GM23338 (cell line): Measurements from ENCODE around the gene TRPM3. TPM values are rescaled to one million over a fixed set of nuclear protein-coding genes. Genes with fewer than 3 reads are reported as not detected.

Experiments
- ATAC-seq: fragments of 200-7000 bp; cut with Tn5 transposase; 3 replicates; pipeline ENCODE4 v1.9.1; 2020
- DNase-seq: peaks from one replicate; pipeline ENCODE4 v3.0.0-alpha.2; 2015; ENCODE audit warnings: low spot score
- H2AFZ ChIP-seq: fragments of 200-600 bp; sonication (generic); 2 replicates; pipeline ENCODE4 v1.8.0; 2016; ENCODE audit warnings: antibody characterized with exemption, mild to moderate bottlenecking, moderate library complexity
- H3F3A ChIP-seq: fragments of 200-600 bp; sonication (generic); replicated peaks from 2 replicates; pipeline ENCODE4 v1.8.0; 2017; ENCODE audit warnings: antibody characterized with exemption, mixed run types, low read depth
- H3K27ac ChIP-seq: fragments of 200-600 bp; sonication (generic); 2 replicates; pipeline ENCODE4 v1.6.1; 2016; ENCODE audit warnings: low read depth
- H3K27me3 ChIP-seq: fragments of 200-600 bp; sonication (generic); 2 replicates; pipeline ENCODE4 v1.8.0; 2016; ENCODE audit warnings: mild to moderate bottlenecking, mixed run types, moderate library complexity; ENCODE audit not compliant: insufficient read depth
- H3K36me3 ChIP-seq: fragments of 200-600 bp; sonication (generic); 2 replicates; pipeline ENCODE4 v1.8.0; 2016; ENCODE audit warnings: mild to moderate bottlenecking; ENCODE audit not compliant: insufficient read depth
- H3K4me1 ChIP-seq: fragments of 200-600 bp; sonication (generic); 2 replicates; pipeline ENCODE4 v1.8.0; 2016; ENCODE audit warnings: mild to moderate bottlenecking, moderate library complexity; ENCODE audit not compliant: insufficient read depth
- H3K4me2 ChIP-seq: fragments of 200-600 bp; sonication (generic); 2 replicates; pipeline ENCODE4 v1.7.1; 2017; ENCODE audit warnings: mixed run types
- H3K4me3 ChIP-seq: fragments of 200-600 bp; sonication (generic); 2 replicates; pipeline ENCODE4 v1.6.1; 2016; ENCODE audit warnings: mixed run types
- H3K79me2 ChIP-seq: fragments of 200-600 bp; sonication (generic); replicated peaks from 2 replicates; pipeline ENCODE4 v1.8.0; 2017; ENCODE audit warnings: mild to moderate bottlenecking; ENCODE audit not compliant: insufficient read depth
- H3K9me2 ChIP-seq: fragments of 200-600 bp; sonication (generic); 2 replicates; pipeline ENCODE4 v1.8.0; 2017; ENCODE audit not compliant: insufficient read depth
- H4K20me1 ChIP-seq: fragments of 200-600 bp; sonication (generic); replicated peaks from 2 replicates; pipeline ENCODE4 v1.8.0; 2017; ENCODE audit warnings: mild to moderate bottlenecking; ENCODE audit not compliant: insufficient read depth
- H3K27ac Mint-ChIP-seq: 2 replicates; pipeline ENCODE4 v1.8.0; 2020; ENCODE audit warnings: inconsistent platforms, mild to moderate bottlenecking, moderate library complexity, mixed read lengths
- H3K27me3 Mint-ChIP-seq: 3 replicates; pipeline ENCODE4 v1.8.0; 2022; ENCODE audit warnings: low read depth, mild to moderate bottlenecking, moderate library complexity, mixed read lengths, inconsistent platforms; ENCODE audit not compliant: insufficient read depth, poor library complexity
- H3K36me3 Mint-ChIP-seq: 3 replicates; pipeline ENCODE4 v1.8.0; 2021; ENCODE audit warnings: low read depth, mild to moderate bottlenecking, inconsistent platforms, moderate library complexity, mixed read lengths
- H3K4me1 Mint-ChIP-seq: 3 replicates; pipeline ENCODE4 v1.8.0; 2020; ENCODE audit warnings: mild to moderate bottlenecking, inconsistent platforms, mixed read lengths
- H3K4me3 Mint-ChIP-seq: 3 replicates; pipeline ENCODE4 v1.8.0; 2021; ENCODE audit warnings: moderate library complexity, mild to moderate bottlenecking, inconsistent platforms, mixed read lengths
- H3K9me3 Mint-ChIP-seq: 3 replicates; pipeline ENCODE4 v1.8.0; 2020; ENCODE audit warnings: moderate library complexity, mild to moderate bottlenecking, inconsistent platforms, mixed read lengths
- EZH2 ChIP-seq: fragments of 200-600 bp; sonication (generic); IDR thresholded peaks from one replicate; pipeline ENCODE4 v1.8.0; 2017; ENCODE audit warnings: antibody characterized with exemption, mild to moderate bottlenecking, low read depth; ENCODE audit not compliant: unreplicated experiment
- JUNB ChIP-seq: IDR thresholded peaks from one replicate; pipeline ENCODE4 v1.6.1; 2016; ENCODE audit warnings: antibody characterized with exemption; ENCODE audit not compliant: unreplicated experiment
- NANOG ChIP-seq: IDR thresholded peaks from 2 replicates; pipeline ENCODE4 v1.6.1; 2016; ENCODE audit warnings: antibody characterized with exemption, borderline replicate concordance
- POLR2AphosphoS5 ChIP-seq: IDR thresholded peaks from 2 replicates; pipeline ENCODE4 v1.6.1; 2016; ENCODE audit warnings: antibody characterized with exemption, low read depth
- ZNF114 ChIP-seq: fragments of 250-450 bp; sonication (Bioruptor Pico); IDR thresholded peaks from 2 replicates; pipeline ENCODE4 v1.5.0; 2020; ENCODE audit warnings: mild to moderate bottlenecking, moderate library complexity
- ZNF331 ChIP-seq: fragments of 250-450 bp; sonication (Bioruptor Pico); IDR thresholded peaks from 2 replicates; pipeline ENCODE4 v1.5.0; 2020; ENCODE audit warnings: low read depth, mild to moderate bottlenecking, moderate library complexity
- long read RNA-seq: library from polyadenylated mRNA; unstranded; transcript quantifications from one replicate; pipeline ENCODE4 v2.0.0, GENCODE V29; 2020; ENCODE audit not compliant: unreplicated experiment
- polyA plus RNA-seq: library from polyadenylated mRNA; unstranded; fragments of >200 nt; fragmentation: Nextera tagmentation; extraction: Ambion mirVana; gene quantifications from 2 replicates; pipeline ENCODE4 v1.2.1, GENCODE V29; 2016
- total RNA-seq: library from RNA; depleted of rRNA; stranded (reverse); fragments of >200 nt; shearing (Covaris generic); gene quantifications from 2 replicates; pipeline ENCODE4 v1.2.3, GENCODE V29; 2014; rRNA removed
- TF ChIP-seq, protein P1 (sequence below): fragments of 250-450 bp; sonication (Bioruptor Pico); IDR thresholded peaks from 2 replicates; pipeline ENCODE4 v1.5.0; 2020; ENCODE audit warnings: mild to moderate bottlenecking, moderate library complexity
- TF ChIP-seq, protein P2 (sequence below): IDR thresholded peaks from 2 replicates; pipeline ENCODE4 v1.6.1; 2016; ENCODE audit warnings: antibody characterized with exemption

TRPM3 gene
- total RNA-seq, result 6.0 and 8.2 TPM in 2 replicates
- 1.2 and 2.8 TPM in 2 replicates for polyA plus RNA-seq
- long read RNA-seq, partial matches to known transcripts, result 0 of 2 reads
- long read RNA-seq, other reads (novel, unspliced or antisense), result 2 of 2 reads

DNA sequence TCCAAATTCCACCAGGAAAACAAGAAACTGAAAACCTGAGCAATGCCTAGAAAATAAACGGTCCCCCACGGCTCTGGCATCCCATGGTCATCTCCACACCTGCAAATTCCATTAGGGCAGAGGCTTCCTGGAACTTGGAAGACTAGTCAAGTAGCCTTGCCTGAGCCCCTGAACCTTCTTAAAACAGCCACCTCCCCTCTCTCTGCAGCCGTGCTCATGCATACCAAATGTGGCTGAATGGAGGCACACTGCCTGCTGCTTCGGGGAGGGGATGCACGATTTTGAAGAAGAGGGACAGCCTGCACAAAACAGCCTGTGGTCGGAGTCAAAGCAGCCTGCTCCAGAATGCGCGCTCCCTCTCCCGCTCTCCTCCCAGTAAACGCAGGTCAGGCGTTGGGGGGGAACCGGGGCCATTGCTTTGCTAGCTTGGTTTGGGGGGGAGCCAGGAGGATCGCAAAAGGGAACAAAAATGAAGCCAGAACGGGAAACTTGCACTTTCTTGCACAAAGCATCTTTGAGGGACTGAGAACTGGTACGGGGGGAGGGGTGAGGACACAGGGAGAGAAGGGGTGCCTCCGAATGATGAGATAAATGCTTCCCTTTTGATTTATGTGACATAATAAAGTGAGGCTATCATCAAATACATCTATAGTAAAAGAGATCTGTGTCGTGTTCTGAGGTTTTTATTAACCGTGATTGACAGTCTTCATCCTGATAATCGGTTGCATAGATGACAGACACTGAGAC is at the start of gene TRPM3:
Gene TRPM3, minus strand, starts transcription at position 347 of the 747 bp plus-strand sequence. Its CDS starts 267 bp downstream, at position 80.
- H3K27me3 ChIP-seq, result no peaks in the 10 kb centered on the region
- no peak for TF ChIP-seq JUNB
- TF ChIP-seq, protein P1, sequence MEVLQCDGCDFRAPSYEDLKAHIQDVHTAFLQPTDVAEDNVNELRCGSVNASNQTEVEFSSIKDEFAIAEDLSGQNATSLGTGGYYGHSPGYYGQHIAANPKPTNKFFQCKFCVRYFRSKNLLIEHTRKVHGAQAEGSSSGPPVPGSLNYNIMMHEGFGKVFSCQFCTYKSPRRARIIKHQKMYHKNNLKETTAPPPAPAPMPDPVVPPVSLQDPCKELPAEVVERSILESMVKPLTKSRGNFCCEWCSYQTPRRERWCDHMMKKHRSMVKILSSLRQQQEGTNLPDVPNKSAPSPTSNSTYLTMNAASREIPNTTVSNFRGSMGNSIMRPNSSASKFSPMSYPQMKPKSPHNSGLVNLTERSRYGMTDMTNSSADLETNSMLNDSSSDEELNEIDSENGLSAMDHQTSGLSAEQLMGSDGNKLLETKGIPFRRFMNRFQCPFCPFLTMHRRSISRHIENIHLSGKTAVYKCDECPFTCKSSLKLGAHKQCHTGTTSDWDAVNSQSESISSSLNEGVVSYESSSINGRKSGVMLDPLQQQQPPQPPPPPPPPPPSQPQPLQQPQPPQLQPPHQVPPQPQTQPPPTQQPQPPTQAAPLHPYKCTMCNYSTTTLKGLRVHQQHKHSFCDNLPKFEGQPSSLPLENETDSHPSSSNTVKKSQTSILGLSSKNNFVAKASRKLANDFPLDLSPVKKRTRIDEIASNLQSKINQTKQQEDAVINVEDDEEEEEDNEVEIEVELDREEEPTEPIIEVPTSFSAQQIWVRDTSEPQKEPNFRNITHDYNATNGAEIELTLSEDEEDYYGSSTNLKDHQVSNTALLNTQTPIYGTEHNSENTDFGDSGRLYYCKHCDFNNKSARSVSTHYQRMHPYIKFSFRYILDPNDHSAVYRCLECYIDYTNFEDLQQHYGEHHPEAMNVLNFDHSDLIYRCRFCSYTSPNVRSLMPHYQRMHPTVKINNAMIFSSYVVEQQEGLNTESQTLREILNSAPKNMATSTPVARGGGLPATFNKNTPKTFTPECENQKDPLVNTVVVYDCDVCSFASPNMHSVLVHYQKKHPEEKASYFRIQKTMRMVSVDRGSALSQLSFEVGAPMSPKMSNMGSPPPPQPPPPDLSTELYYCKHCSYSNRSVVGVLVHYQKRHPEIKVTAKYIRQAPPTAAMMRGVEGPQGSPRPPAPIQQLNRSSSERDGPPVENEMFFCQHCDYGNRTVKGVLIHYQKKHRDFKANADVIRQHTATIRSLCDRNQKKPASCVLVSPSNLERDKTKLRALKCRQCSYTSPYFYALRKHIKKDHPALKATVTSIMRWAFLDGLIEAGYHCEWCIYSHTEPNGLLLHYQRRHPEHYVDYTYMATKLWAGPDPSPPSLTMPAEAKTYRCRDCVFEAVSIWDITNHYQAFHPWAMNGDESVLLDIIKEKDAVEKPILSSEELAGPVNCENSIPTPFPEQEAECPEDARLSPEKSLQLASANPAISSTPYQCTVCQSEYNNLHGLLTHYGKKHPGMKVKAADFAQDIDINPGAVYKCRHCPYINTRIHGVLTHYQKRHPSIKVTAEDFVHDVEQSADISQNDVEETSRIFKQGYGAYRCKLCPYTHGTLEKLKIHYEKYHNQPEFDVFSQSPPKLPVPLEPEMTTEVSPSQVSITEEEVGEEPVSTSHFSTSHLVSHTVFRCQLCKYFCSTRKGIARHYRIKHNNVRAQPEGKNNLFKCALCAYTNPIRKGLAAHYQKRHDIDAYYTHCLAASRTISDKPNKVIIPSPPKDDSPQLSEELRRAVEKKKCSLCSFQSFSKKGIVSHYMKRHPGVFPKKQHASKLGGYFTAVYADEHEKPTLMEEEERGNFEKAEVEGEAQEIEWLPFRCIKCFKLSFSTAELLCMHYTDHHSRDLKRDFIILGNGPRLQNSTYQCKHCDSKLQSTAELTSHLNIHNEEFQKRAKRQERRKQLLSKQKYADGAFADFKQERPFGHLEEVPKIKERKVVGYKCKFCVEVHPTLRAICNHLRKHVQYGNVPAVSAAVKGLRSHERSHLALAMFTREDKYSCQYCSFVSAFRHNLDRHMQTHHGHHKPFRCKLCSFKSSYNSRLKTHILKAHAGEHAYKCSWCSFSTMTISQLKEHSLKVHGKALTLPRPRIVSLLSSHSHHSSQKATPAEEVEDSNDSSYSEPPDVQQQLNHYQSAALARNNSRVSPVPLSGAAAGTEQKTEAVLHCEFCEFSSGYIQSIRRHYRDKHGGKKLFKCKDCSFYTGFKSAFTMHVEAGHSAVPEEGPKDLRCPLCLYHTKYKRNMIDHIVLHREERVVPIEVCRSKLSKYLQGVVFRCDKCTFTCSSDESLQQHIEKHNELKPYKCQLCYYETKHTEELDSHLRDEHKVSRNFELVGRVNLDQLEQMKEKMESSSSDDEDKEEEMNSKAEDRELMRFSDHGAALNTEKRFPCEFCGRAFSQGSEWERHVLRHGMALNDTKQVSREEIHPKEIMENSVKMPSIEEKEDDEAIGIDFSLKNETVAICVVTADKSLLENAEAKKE (CRISPR knock-in tag), result peak; percentile 92
- TF ChIP-seq, protein P2, sequence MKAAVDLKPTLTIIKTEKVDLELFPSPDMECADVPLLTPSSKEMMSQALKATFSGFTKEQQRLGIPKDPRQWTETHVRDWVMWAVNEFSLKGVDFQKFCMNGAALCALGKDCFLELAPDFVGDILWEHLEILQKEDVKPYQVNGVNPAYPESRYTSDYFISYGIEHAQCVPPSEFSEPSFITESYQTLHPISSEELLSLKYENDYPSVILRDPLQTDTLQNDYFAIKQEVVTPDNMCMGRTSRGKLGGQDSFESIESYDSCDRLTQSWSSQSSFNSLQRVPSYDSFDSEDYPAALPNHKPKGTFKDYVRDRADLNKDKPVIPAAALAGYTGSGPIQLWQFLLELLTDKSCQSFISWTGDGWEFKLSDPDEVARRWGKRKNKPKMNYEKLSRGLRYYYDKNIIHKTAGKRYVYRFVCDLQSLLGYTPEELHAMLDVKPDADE, result no peak
- no peak for TF ChIP-seq NANOG
- TF ChIP-seq ZNF331 (CRISPR knock-in tag), result no peak
- peak; percentile 42; the same call in 1 of the 2 replicates for TF ChIP-seq POLR2AphosphoS5
- peak; percentile 25; the same call in 1 of the 2 replicates for TF ChIP-seq ZNF114 (CRISPR knock-in tag)
- no peak for TF ChIP-seq EZH2
- peak; percentile 89 for DNase-seq
- peak within 1 kb of the TSS; percentile 63 for H3K4me3 ChIP-seq
- peak within 1 kb of the TSS; percentile 2; the same call in 1 of the 2 replicates for H2AFZ ChIP-seq
- Mint-ChIP-seq H3K27ac (peak within 1 kb of the TSS; percentile 98), H3K9me3 (no peaks in the 10 kb centered on the region; the same call in 2 of the 3 replicates), H3K4me3 (peak within 1 kb of the TSS; percentile 91), H3K36me3 (peaks cover 14% of the 10 kb centered on the region; the same call in 2 of the 3 replicates), H3K27me3 (peaks cover 8% of the 10 kb centered on the region), H3K4me1 (peaks cover 60% of the 10 kb centered on the region)
- H3K79me2 ChIP-seq, result peaks cover 26% of the 10 kb centered on the region
- ATAC-seq, result peak; percentile 71
- H4K20me1 ChIP-seq, result no peaks in the 10 kb centered on the region
- no peaks in the 10 kb centered on the region for H3K36me3 ChIP-seq
- no peaks in the 10 kb centered on the region for H3F3A ChIP-seq
- H3K9me2 ChIP-seq, result no peaks in the 10 kb centered on the region
- H3K4me1 ChIP-seq, result peaks cover 62% of the 10 kb centered on the region
- H3K27ac ChIP-seq, result peak within 1 kb of the TSS; percentile 88
- H3K4me2 ChIP-seq, result peak within 1 kb of the TSS; percentile 85
